ENCODE measurements around the gene SSC5D. TPM values are rescaled to one million over a fixed set of nuclear protein-coding genes. Genes with fewer than 3 reads are reported as not detected.

SSC5D gene
- total and polyA plus RNA-seq, 4 donors: 0.08 to 1.0 (median 0.51) TPM

GRCh38 chr19:55508120-55508519 lies 19.9 kb downstream of the SSC5D start:
- no peak for DNase-seq (ENCODE audit: low spot score)
- Histone ChIP-seq H3K4me3 (ENCODE audit: low read depth in 1 of 3, low read length in 3 of 3) (no peak overlapping the region), H3K9ac (ENCODE audit: low read depth in 1 of 2, low read length in 2 of 2) (no peak overlapping the region), H3K27me3 (ENCODE audit: control insufficient read depth in 4 of 4, insufficient read depth in 4 of 4, low read length in 3 of 4) (no peaks in the 10 kb centered on the region), H3K27ac (ENCODE audit: low read depth in 1 of 2, low read length in 2 of 2) (no peak overlapping the region), H3K9me3 (ENCODE audit: control insufficient read depth in 4 of 4, low read length in 3 of 4) (no peaks in the 10 kb centered on the region), H3K4me1 (ENCODE audit: control insufficient read depth in 4 of 4, insufficient read depth in 4 of 4, low read length in 3 of 4) (peaks cover 0 to 6% (median 3%) of the 10 kb centered on the region in 4 donors), H3K36me3 (ENCODE audit: control insufficient read depth in 4 of 4, insufficient read depth in 3 of 4, low read depth in 1 of 4, low read length in 3 of 4) (no peaks in the 10 kb centered on the region)
- no peak for TF ChIP-seq REST (IDR thresholded peaks at IDR 0.05)
- TF ChIP-seq SP1 (IDR thresholded peaks at IDR 0.05): no peak
- TF ChIP-seq ATF3 (IDR thresholded peaks at IDR 0.05): no peak
- no peak for TF ChIP-seq HNF4G (IDR thresholded peaks at IDR 0.05)
- TF ChIP-seq EGR1 (IDR thresholded peaks at IDR 0.05; ENCODE audit: low read depth in 2 of 2): no peak
- TF ChIP-seq RAD21 (IDR thresholded peaks at IDR 0.05): no peak
- no peak for TF ChIP-seq YY1 (IDR thresholded peaks at IDR 0.05)
- TF ChIP-seq GABPA (IDR thresholded peaks at IDR 0.05 in 1 of 2, conservative IDR thresholded peaks at IDR 0.05 in 1 of 2): no peak
- TF ChIP-seq TAF1 (conservative IDR thresholded peaks at IDR 0.05): no peak
- no peak for TF ChIP-seq JUND (IDR thresholded peaks at IDR 0.05)
- no peak for TF ChIP-seq FOXA2 (IDR thresholded peaks at IDR 0.05)
- no peak for TF ChIP-seq ZBTB33 (IDR thresholded peaks at IDR 0.05)
- no peak for TF ChIP-seq RXRA (IDR thresholded peaks at IDR 0.05)
- no peak for TF ChIP-seq MAX (IDR thresholded peaks at IDR 0.05)
- TF ChIP-seq FOXA1 (IDR thresholded peaks at IDR 0.05): no peak
- TF ChIP-seq CTCF (IDR thresholded peaks at IDR 0.05; ENCODE audit: low read depth, low read length, missing input control): no peak
- TF ChIP-seq NR2F2 (IDR thresholded peaks at IDR 0.05): no peak
- TF ChIP-seq HNF4A (conservative IDR thresholded peaks at IDR 0.05): no peak
- 68% methylated on average over 10 of the region's 10 CpGs for WGBS

Measured in liver (tissue), 9 donors.